ENCODE measurements around the gene RPL3. TPM values are rescaled to one million over a fixed set of nuclear protein-coding genes. Genes with fewer than 3 reads are reported as not detected.

The RPL3 gene
- total and polyA plus RNA-seq, 2 donors from 2014 or later: 1,862 to 2,443 TPM

DNA sequence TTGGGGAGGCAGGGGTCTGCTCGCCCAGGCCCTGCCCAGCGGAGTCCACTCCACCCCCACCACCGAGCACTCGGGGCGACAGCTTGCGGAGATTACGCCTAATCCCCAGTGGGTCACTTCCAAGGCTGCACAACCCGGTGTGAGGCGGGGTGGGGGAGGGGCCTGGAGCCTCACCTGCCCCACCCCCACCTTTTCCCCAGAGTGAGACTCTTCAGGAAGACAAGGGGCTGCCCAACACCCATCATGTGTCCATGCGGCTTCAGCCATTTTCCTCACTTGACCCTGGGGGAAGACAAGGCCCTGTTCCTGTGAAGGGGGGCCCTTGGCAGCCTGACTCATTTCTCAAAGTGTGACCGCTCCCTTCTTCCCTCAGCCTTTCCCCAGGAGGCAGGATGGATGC, 42.8 kb upstream of the RPL3 start:
- Histone ChIP-seq H3K9ac (ENCODE audit: low read length in 3 of 3) (no peak overlapping the region), H3K27me3 (ENCODE audit: control insufficient read depth, insufficient read depth, low read length) (no peaks in the 10 kb centered on the region), H3K27ac (ENCODE audit: low read depth in 2 of 2, low read length in 2 of 2) (no peak overlapping the region), H3K4me1 (ENCODE audit: control insufficient read depth in 2 of 3, insufficient read depth in 2 of 3, low read depth in 1 of 3, low read length in 3 of 3) (no peaks in the 10 kb centered on the region), H3K9me3 (ENCODE audit: control insufficient read depth in 2 of 3, insufficient read depth in 1 of 3, low read length in 3 of 3) (no peaks in the 10 kb centered on the region), H3K4me3 (ENCODE audit: low read length in 3 of 3) (no peak overlapping the region), H3K36me3 (ENCODE audit: control insufficient read depth in 2 of 3, insufficient read depth in 3 of 3, low read length in 3 of 3) (no peaks in the 10 kb centered on the region)
- peak in 1 of 5 donors; percentile 43 for DNase-seq
- intact Hi-C loops (cut with DNase I): no loop called here
- no peak for FAIRE-seq
- TF ChIP-seq, protein P1, sequence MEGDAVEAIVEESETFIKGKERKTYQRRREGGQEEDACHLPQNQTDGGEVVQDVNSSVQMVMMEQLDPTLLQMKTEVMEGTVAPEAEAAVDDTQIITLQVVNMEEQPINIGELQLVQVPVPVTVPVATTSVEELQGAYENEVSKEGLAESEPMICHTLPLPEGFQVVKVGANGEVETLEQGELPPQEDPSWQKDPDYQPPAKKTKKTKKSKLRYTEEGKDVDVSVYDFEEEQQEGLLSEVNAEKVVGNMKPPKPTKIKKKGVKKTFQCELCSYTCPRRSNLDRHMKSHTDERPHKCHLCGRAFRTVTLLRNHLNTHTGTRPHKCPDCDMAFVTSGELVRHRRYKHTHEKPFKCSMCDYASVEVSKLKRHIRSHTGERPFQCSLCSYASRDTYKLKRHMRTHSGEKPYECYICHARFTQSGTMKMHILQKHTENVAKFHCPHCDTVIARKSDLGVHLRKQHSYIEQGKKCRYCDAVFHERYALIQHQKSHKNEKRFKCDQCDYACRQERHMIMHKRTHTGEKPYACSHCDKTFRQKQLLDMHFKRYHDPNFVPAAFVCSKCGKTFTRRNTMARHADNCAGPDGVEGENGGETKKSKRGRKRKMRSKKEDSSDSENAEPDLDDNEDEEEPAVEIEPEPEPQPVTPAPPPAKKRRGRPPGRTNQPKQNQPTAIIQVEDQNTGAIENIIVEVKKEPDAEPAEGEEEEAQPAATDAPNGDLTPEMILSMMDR (IDR thresholded peaks at IDR 0.05; ENCODE audit: borderline replicate concordance, extremely low read depth, insufficient read depth): no peak

DNA sequence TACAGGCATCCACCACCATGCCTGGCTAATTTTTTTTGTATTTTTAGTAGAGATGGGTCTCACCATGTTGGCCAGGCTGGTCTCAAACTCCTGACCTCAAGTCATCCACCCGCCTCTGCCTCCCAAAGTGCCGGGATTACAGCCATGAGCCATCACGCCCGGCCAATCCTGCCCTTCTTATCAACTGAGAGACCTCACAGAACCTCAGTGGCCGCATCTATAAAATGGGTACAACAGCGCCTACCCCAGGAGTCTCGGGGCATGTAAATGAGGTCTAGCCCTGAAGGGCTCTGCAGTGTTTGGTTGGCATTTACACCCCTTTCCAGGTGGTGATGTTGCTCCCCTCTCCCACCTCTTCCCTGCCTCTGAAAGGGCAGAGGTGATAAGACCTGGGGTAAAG, 42.1 kb upstream of the RPL3 start:
- no peak for FAIRE-seq
- intact Hi-C loops (cut with DNase I): no loop called here
- Histone ChIP-seq H3K4me3 (ENCODE audit: low read length in 3 of 3) (no peak overlapping the region), H3K27ac (ENCODE audit: low read depth in 2 of 2, low read length in 2 of 2) (no peak overlapping the region), H3K4me1 (ENCODE audit: control insufficient read depth in 2 of 3, insufficient read depth in 2 of 3, low read depth in 1 of 3, low read length in 3 of 3) (no peaks in the 10 kb centered on the region), H3K36me3 (ENCODE audit: control insufficient read depth in 2 of 3, insufficient read depth in 3 of 3, low read length in 3 of 3) (no peaks in the 10 kb centered on the region), H3K27me3 (ENCODE audit: control insufficient read depth, insufficient read depth, low read length) (no peaks in the 10 kb centered on the region), H3K9ac (ENCODE audit: low read length in 3 of 3) (no peak overlapping the region), H3K9me3 (ENCODE audit: control insufficient read depth in 2 of 3, insufficient read depth in 1 of 3, low read length in 3 of 3) (no peaks in the 10 kb centered on the region)
- peak in 1 of 5 donors; percentile 36 for DNase-seq
- TF ChIP-seq, protein P1 (IDR thresholded peaks at IDR 0.05; ENCODE audit: borderline replicate concordance, extremely low read depth, insufficient read depth): no peak

DNA sequence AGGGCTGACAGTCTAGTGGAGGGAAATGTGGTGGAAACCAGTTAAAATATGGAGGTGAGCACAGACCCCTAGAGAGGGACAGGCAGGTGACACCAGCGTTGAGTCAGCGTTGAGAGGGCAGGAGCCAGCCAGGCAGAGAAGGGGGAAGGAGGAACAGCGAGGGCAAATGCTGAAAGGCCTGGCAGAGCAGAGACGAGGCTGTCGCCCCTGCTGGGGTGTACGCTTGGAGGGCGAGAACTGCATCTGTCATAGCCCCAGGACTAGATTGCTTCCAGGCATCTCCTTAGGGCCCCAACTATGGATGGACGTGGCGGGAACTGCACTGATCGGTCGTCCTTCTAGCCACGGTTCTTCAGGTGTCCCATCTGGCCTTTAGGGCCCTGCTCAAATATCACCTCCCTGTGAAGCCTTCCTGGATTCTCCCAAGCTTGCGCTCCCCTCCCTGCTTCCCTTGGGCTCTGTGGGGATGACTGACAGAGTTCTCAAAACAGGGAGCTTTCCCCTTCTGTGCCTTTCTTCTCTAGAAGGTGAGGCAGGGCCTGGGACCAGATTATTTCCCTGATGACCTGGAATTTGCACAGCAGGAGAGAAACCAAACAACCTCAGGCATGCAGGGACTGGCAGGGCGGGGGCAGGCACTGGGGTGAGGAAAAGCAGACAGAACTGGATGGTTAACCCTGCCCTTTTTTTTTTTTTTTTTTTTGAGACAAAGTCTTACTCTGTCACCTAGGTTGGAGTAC, 41.4 kb upstream of the RPL3 start:
- FAIRE-seq (no peak), DNase-seq (peak in 1 of 5 donors; percentile 35)
- no peaks in the 10 kb centered on the region for H3K9me3 ChIP-seq (ENCODE audit: control insufficient read depth in 2 of 3, insufficient read depth in 1 of 3, low read length in 3 of 3)
- H3K27me3 ChIP-seq (ENCODE audit: control insufficient read depth, insufficient read depth, low read length): no peaks in the 10 kb centered on the region
- H3K36me3 ChIP-seq (ENCODE audit: control insufficient read depth in 2 of 3, insufficient read depth in 3 of 3, low read length in 3 of 3): no peaks in the 10 kb centered on the region
- no peak overlapping the region for H3K27ac ChIP-seq (ENCODE audit: low read depth in 2 of 2, low read length in 2 of 2)
- H3K4me1 ChIP-seq (ENCODE audit: control insufficient read depth in 2 of 3, insufficient read depth in 2 of 3, low read depth in 1 of 3, low read length in 3 of 3): no peaks in the 10 kb centered on the region
- H3K4me3 ChIP-seq (ENCODE audit: low read length in 3 of 3): no peak overlapping the region
- intact Hi-C loops (cut with DNase I): no loop called here
- H3K9ac ChIP-seq (ENCODE audit: low read length in 3 of 3): no peak overlapping the region
- TF ChIP-seq, protein P1 (IDR thresholded peaks at IDR 0.05; ENCODE audit: borderline replicate concordance, extremely low read depth, insufficient read depth): no peak

Measured in kidney (tissue), 14 donors.